B cell (primary cell): ENCODE results near the gene SRBD1.

Experiments used
- CTCF ChIP-seq: fragments of 200-600 bp; IDR thresholded peaks from one replicate; pipeline ENCODE4 v1.8.0; 2022; ENCODE audit warnings: antibody characterized with exemption, mild to moderate bottlenecking
- EZH2 ChIP-seq: IDR thresholded peaks from 2 replicates; pipeline ENCODE4 v1.6.1; 2012; ENCODE audit warnings: borderline replicate concordance, low read depth, mild to moderate bottlenecking, moderate library complexity, low read length; ENCODE audit not compliant: insufficient read depth, poor library complexity, severe bottlenecking

GRCh38 chr2:45616658-45617411, 5.8 kb upstream of the SRBD1 start:
- TF ChIP-seq CTCF = no peak
- no peak for TF ChIP-seq EZH2
